MV-4-11 (cell line): ENCODE data around the gene RHOBTB1.
"Not testable (repeated sequence)": the region's sequence is repeated elsewhere in the genome, so short reads cannot be mapped to it uniquely, and the experiment has no call there.

Experiments used
- DNase-seq: peaks from one replicate; lab custom pipeline; 2025; lab: John Stamatoyannopoulos, UW

RHOBTB1 gene

DNA sequence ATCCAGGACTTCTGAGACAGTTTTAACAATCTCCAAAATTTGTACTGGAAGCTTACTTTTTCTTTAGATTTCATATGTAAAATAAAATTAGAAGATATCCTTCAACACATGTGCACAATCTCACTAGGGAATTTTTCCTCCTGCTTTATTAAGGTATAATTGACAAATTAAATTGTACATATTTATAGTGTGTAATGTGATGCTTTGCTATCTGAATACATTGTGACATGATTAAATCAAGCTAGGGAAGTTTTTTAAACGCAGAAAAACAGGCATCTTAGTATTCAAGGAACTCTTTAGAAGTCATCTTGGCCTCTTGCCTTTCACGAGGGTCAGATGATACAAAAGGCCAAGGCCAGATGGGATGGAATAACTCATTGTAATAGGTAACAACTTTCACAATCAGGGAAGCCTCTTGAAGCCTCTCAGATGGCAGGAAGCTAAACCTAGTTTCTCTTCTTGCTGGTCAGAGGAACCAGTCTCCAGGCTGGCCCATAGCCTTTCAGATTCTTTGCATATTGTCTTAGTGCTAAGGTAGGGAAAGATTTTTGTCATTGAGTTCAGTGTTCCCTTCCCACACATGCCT is 78.7 kb downstream of the RHOBTB1 start:
- DNase-seq = no peak

DNA sequence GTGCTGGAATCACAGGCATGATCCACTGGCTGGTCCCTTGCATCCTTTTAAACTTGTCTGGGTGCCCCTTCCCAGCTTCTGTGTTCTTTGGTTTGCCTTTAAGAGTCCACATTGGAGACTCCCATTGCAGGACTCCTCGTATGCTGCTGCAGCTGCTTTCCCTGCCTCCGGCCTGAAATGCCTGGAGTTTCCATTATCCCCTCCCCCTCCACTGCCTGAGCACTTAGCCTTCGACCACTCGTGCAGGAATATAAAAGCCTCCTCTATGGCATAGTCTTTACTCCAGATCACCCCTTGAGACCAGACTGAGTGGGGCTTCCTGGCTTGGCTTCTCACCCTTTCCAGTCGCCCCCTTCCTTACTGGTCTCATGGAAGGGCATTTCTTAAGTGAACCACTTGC is 80.2 kb downstream of the RHOBTB1 start:
- no peak for DNase-seq

DNA sequence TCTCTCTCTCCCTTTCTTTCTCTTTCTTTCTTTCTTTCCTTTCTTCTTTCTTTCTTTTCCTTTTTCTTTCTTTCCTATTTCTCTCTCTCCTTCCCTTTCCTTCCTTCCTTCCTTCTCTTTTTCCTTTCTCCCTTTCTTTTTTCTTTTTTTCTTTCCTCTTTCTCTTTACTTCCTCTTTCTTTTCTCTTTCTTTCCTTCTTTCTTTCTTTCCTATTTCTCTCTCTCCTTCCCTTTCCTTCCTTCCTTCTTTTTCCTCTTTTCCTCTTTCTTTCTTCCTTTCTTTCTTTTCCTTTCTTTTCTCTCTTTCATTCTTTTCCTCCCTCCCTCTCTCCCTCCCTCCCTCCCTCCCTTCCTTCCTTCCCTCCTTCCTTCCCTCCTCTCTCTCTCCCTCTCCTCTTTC is 81.5 kb downstream of the RHOBTB1 start:
- no peak for DNase-seq

DNA sequence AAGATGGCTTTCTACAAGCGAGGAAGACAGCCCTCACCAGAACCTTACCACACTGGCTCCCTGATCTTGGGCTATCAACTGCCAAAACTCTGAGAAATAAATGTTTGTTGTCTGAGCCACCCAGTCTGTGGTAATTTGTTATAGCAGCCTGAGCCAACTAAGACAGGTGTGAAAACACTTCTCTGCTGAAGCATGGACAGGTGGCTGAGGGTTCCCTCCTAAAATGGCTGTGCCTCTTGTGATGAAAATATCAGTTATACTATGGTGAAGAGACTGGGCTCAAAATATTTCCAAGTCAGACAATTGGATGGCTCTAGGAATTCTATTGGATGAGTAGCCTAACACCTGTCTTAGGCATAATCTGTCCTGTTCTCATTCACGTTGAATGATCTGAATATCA is 87.6 kb downstream of the RHOBTB1 start:
- DNase-seq = no peak

DNA sequence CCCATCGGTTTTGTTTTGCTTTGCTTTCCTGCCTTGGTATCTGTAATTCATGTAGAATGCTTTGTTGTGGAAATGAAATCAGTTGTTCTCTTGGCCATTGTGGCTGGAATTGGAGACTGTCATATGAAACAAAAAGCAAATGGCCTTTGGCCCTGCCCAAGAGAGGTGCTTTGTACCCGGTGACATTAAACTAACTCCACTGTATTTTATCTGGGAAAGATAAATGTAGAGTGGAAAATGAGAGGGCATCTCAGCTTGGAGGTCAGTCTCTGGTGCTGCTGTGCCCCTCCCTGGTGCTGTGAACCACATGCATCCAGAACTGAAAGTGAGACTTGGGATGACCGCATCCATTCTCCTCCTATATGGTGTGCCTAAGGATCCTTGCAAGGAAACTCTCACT is 90.3 kb downstream of the RHOBTB1 start:
- no peak for DNase-seq

DNA sequence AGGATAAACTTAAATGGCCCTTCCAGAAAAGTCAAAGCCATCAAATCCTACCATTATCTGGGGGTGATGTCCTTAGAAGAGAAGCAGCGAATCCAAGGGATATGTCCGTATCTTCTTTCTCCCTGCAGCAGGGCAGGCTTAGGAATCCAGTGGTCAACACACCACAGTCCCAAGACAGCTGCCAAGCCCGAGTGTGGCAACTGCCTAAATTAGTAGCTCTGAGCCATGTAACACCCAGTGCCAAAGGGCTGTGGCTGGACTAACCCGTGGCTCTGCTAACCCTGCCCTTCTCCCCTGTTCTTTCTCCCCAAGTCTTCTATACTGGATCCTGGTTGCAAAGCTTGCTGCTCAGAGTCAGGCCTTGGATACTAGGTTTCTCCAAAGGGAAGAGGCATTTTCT is 90.9 kb downstream of the RHOBTB1 start:
- DNase-seq = no peak

DNA sequence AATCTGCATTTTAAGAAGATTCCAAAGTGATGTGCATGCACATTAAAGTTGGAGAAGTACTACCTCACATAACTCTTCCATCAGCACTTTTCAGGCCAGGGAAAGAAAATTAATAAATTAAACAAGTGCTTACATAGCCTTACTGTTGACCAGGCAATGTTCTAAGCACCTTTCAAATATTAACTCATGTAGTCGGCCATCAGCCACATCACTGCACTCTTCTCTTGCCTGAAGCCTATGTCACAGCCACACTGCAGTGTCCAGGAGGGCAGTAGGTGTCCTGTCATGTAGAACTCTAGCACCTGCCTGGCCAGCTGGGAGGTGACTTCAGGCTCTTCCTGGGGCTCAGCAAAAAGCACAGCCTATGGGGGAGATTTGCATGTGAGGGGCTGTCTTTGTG is 94.2 kb downstream of the RHOBTB1 start:
- no peak for DNase-seq

DNA sequence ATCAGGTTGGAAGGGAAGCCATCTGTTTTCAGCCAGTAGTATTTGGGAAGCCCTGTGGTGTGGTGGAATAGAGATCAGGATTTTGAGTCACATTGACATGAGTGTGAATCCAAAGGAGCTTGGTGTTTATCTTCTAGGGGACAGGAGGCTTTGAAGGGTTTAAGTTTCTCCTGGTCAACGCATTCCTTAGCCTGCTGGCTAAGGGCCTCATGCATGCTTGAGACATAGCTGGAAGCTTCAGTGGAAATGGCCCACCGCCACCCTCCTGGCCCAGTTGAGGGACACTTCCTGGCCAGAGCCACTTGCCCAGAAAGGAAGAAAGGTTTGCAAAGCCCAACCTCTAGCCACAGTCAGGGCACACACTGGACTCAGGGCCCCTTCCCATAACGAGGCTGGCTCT is 94.8 kb downstream of the RHOBTB1 start:
- no peak for DNase-seq

DNA sequence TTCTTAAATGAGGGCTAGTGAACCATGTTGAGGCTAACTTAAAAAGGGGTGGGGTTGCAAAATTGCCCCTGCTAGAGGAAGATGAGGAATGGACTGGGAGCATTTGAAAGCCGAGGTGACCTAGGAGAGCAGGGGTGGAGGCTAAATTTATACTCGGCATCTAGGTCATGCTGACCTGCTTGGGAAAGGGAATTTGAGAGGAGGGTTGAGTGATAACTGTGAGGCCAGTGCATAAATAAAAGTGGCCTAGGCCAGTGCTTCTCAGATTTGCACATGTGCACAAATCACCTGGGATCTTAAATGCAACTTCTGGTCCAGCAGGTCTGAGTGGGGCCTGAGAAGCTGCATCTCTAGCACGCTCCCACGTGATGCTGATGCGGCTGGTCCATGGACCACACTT is 95.3 kb downstream of the RHOBTB1 start:
- DNase-seq = no peak

DNA sequence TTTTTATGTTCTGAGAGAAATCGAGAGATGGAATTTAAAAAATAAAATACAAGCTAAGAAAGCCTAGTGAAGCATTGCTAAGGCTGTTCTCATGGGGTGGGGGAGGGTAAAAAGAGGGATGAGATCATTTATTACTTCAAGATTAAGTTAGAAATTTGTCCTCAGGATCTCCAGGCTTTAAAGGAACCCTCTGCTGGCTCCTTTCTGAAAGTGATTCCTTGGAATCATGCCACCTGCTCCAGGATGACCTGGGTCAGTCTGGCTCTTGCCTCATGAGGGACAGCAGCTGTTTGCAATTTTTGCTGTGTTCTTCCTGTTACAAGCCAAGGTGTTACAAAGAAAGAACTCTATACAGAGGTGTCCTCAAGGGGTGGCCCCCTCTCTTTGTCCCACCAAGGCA is 95.9 kb downstream of the RHOBTB1 start:
- no peak for DNase-seq

DNA sequence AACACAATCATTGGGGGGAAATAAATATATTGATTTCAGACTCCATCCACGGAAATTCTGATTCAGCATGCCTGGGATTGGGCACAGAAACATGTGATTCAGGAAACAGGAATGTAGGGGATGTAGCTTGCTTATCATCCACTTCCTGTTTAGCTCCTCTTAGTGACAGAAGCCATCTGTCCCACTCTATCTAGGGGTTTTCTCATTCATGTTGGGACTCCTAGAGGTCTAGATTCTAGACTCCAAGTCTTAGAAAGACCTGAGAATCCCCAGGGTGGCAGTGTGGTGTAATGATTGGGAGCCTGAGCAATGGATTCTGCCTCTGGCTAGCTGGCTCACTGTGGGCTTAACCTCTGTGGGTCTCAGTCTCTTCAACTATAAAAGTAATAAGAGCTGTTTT is 97.8 kb downstream of the RHOBTB1 start:
- DNase-seq = no peak

DNA sequence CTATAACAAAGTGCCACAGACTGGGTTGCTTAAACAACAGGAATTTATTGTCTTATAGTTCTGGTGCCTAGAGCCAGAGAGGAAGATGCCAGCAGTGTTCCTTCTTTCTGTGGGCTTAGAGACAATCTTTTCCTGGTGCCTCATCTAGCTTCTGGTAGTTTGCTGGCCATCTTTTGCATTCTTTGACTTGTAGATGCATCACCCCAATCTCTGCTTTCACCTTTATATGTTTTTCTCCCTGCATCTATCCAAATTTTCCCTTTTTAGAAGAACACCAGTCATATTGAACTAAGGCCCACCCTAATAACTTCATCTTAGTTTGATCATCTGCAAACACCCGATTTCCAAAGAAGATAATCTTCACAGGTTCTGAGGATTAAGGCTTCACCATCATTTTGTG is 98.9 kb downstream of the RHOBTB1 start:
- no peak for DNase-seq

DNA sequence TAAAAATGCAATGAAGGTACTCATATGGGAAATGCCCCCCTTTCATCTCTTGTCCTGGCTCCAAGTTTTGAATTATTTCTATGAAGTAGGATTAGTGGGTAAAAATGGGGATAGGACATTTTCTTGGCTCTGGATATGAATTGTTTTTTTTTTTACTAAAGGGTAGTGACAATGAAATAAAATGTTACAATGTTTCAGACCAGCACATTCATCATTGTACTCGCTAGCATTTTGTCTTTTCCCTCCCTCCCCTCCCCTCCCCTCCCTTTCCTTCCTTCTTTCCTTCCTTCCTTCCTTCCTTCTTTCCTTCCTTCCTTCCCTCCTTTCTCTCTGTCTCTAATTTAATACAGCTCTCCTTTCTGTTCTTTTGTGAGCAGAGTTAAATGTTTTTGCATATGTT is 101.3 kb downstream of the RHOBTB1 start:
- no peak for DNase-seq

DNA sequence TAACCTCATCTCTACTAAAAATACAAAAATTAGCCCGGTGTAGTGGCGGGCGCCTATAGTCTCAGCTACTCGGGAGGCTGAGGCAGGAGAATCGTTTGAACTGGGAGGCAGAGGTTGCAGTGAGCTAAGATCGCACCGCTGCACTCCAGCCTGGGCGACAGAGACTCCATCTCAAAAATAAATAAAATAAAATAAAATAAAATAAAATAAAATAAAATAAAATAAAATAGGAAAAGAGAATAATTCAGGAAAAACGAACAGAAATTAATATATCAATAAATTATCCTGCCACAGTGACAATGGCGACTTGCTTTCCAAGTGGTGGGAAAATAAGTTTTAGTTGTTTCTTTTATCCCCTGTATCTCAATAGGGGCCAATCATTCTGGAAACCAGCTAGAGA is 102.8 kb downstream of the RHOBTB1 start:
- not testable (repeated sequence) for DNase-seq

DNA sequence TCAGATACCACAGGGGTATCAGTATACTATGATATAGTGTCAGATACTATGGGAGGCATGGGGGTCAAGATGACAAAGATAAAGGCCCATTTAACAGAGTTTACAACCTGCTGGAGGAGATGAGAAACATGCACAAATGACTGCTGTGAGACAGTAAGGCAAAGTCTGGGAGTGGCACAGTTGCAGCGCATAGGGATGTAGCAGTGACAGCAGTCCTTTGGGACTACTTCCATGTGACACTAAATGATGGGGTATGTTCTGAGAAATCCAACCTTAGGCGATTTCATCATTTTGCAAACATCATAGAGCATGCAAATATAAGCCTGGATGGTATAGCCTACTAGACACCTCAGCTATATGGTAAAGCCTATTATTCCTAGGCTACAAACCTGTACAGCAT is 108.9 kb downstream of the RHOBTB1 start:
- no peak for DNase-seq

DNA sequence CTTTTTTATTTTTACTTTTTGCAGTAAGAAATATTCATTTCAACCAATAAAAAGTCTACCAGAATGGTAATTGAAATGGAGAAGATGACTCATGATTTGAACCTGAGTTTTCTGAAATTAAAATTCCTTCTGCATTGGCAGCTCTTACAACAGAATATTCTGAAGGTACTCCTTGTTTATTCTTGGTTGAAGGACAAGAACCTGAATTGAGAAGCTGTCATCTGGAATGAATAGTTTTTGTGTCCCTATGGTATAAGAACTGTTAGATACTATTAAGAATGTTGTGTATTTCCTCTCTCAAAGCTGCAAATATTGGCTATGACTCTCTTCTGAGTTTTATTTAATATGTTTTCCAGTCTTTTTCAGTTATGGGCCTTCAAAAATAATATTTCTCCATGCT is 109.6 kb downstream of the RHOBTB1 start:
- DNase-seq = no peak

DNA sequence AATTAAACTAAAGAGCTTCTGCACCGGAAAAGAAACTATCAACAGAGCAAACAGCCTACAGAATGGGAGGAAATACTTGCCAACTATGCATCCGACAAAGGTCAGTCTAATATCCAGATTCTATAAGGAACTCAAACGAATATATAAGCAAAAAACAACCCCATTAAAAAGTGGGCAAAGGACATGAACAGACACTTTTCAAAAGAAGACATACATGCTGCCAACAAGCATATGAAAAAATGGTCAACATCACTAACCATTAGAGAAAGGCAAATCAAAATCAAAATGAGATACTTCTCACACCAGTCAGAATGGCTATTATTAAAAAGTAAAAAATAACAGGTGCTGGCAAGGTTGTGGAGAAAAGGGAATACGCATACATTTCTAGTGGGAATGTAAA is 111.8 kb downstream of the RHOBTB1 start:
- not testable (repeated sequence) for DNase-seq

DNA sequence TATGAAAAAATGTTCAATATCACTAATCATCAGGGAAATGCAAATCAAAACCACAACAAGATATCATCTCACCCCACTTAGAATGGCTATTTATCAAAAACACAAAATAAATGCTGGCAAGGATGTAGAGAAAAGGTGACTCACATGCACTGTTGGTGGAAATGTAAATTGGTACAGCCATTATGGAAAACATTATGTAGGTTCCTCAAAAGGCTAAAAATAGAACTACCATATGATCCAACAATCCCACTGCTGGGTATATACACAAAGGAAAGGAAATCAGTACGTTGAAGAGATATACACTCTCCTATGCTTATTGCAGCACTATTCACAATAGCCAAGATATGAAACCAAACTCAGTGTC is 115.5 kb downstream of the RHOBTB1 start:
- no peak for DNase-seq

DNA sequence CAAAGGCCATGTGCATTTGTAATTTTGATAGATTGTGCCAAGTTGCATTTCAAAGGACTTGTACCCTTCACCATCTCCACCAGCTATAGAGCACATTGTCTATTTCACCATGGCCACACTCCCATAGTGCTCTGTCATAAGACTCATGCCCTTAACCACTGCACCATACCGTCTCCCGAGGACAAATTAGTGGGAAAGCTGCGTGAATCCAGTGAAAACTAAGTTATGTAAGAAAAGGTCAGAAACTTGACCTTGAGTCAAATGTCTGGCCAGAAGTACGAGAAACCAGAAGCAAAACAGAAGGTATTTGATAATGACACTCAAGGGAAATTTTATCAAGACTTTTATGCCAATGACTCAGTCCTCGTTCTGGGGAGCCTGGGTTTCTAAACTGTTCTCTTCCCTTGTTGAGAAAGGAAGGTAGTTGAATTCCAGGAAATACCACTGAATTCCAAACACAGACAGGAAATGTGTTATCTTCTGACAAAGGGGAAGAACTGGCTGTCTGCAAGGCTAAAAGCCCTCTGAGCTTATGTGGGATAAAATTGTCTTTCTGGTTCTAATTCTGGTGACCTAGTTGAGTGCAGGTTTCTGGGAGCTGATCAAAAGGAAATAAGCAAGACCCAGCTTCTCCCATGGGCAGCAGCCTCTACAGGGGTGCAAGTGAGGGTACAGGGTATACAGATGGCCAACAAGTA is 116.0 kb downstream of the RHOBTB1 start:
- peak; percentile 14 for DNase-seq

DNA sequence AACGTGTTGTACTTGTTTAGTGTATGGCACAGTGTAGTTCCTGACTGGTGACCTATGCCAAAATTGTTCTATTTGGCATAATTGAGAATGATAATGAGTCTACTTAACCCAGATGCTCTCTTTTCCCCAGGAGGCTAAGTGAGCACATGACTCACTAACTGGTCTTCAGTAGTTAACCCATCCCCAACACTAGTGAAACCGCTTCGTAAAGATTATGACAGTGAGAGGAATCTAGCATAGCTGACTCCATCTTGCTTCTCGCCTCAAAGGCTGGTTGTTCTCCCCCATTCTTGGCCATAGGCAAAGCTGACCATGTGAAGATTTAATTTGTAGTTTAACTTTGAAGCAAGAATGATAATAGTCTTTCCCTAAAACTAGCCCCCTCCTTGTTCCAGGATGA is 118.5 kb downstream of the RHOBTB1 start:
- DNase-seq = no peak

DNA sequence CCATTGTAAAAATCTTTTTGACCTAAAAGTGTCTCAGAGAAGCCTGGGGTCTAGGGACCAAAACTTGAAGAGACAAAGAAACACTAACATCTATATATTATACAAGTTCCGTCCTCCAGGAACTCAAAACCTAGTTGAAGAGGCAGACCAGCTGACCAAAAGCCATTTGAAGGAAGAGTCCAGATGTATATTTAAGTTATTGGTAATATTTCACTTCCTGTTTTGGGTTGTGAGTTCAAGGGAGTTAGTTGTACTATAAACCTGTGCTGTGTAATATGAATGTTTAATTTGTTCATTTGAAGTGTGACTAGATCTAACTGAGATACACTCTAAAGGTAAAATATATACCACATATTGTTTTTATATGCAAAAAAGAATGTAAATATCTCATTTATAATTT is 120.7 kb downstream of the RHOBTB1 start:
- DNase-seq = peak; percentile 50

DNA sequence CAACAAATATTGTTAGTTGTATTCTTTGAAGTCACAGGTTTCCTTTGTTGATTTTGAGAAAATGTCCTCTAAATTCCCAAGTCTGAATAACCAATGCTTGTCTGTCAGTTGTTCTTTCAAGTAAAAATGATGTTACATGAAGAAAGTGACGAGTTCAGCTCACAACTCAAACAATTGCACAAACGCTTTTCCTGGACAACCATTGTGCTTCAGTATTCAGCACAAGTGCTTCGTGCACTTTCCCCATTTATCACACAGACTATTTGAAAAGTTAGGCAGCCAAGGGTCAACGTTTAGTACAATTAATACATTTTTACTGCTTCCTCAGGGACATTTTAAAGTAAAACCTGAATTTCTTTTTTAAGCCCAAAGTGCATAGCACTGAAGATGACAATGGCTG is 121.2 kb downstream of the RHOBTB1 start:
- no peak for DNase-seq

DNA sequence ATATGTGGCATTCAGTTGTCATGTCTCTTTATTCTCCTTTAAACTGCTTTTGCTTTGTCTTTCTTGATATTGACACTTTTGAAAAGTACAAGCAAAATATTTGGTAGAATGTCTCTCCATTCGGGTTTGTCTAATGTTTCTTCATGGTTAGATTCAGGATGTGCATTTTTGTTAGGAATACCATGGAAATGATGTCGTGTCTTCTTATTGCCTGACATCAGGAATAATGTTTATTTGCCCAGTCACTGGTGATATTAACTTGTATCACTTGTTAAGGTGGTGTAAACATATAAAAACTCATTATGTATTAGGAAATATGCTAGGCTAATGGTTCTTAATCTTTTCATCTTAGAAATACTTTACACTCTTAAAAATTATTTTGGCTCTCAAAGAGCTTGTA is 122.3 kb downstream of the RHOBTB1 start:
- DNase-seq = no peak

DNA sequence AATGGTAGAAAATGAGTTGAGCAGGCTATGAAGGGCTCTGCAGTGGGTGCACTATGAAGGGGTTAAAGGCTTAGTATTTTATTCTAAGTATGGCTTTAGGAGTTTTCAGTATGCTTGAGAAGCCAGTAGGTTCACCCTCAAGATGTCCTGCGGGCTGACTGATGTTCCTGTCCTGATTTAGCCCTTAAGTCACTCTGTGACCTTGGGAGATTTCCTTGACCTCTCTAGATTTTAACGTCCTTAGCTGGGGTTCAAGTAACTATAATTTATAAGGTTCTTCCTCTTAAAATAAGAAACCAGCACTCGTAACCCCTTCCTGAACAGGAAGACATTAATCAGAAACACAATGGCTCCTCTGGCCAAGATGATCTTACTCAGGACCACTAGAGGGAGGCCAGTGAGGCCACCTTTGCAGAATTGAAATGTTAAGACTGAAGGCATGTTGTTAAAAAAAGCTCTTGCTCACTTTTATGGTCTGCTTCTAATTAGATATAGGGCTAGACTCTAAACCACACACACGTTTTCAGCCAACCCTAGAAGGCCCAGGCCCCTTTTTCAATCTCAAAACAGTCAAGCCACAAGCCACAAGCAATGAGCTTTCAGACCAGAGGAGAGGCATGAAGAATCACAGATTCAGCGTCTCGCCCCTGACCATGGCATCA is 123.8 kb downstream of the RHOBTB1 start:
- DNase-seq = peak; percentile 30
